ENCODE results near the gene SMIM17. TPM values are rescaled to one million over a fixed set of nuclear protein-coding genes. Genes with fewer than 3 reads are reported as not detected.

The SMIM17 gene
- total RNA-seq, 1 donor from 2014 or later: 2.4 TPM

DNA sequence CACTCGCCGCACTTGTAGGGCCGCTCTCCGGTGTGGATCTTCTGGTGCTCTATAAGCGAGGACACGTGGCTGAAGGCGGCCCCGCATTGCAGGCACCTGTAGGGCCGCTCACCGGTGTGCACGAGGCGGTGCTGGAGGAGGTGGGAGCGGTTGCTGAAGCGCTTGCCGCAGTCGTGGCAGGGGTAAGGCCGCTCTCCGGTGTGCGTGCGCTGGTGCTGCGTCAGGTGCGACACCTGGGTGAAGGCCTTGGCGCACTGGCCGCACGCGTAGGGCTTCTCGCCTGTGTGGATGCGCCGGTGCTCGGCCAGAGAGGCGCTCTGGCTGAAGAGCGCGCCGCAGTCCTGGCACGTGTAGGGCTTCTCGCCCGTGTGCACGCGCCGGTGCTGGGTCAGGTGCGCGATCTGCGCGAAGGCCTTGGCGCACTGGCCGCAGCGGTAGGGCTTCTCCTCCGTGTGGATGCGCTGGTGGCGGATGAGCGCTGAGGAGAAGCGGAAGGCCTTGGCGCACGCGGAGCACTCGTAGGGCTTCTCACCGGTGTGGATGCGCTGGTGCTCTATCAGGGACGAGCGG lies 21.1 kb downstream of the SMIM17 start:
- Mint-ChIP-seq H3K4me1 (no peaks in the 10 kb centered on the region), H3K27me3 (ENCODE audit: insufficient read depth, low read depth) (peaks cover 10% of the 10 kb centered on the region), H3K4me3 (no peak overlapping the region), H3K27ac (no peak overlapping the region), H3K9me3 (peaks cover 71% of the 10 kb centered on the region), H3K36me3 (peaks cover 1% of the 10 kb centered on the region)
- H2AFZ ChIP-seq (replicated peaks): no peak overlapping the region
- H3F3A ChIP-seq (ENCODE audit: low read depth): no peaks in the 10 kb centered on the region
- H3K27ac ChIP-seq: no peak overlapping the region
- H3K9ac ChIP-seq: no peak overlapping the region
- DNase-seq (ENCODE audit: low spot score): no peak
- no peak overlapping the region for H3K4me3 ChIP-seq
- no peak for TF ChIP-seq EZH2 (IDR thresholded peaks at IDR 0.05)
- no peak for TF ChIP-seq EZH2phosphoT487 (IDR thresholded peaks at IDR 0.05)
- TF ChIP-seq, protein P1, sequence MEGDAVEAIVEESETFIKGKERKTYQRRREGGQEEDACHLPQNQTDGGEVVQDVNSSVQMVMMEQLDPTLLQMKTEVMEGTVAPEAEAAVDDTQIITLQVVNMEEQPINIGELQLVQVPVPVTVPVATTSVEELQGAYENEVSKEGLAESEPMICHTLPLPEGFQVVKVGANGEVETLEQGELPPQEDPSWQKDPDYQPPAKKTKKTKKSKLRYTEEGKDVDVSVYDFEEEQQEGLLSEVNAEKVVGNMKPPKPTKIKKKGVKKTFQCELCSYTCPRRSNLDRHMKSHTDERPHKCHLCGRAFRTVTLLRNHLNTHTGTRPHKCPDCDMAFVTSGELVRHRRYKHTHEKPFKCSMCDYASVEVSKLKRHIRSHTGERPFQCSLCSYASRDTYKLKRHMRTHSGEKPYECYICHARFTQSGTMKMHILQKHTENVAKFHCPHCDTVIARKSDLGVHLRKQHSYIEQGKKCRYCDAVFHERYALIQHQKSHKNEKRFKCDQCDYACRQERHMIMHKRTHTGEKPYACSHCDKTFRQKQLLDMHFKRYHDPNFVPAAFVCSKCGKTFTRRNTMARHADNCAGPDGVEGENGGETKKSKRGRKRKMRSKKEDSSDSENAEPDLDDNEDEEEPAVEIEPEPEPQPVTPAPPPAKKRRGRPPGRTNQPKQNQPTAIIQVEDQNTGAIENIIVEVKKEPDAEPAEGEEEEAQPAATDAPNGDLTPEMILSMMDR (IDR thresholded peaks at IDR 0.05): no peak
- no peak overlapping the region for H3K4me2 ChIP-seq
- no peaks in the 10 kb centered on the region for H3K4me1 ChIP-seq
- H3K36me3 ChIP-seq: no peaks in the 10 kb centered on the region
- no peaks in the 10 kb centered on the region for H4K20me1 ChIP-seq (ENCODE audit: low read depth)
- H3K9me3 ChIP-seq (ENCODE audit: low read depth): no peaks in the 10 kb centered on the region
- H3K79me2 ChIP-seq (ENCODE audit: low read depth): no peaks in the 10 kb centered on the region
- H3K27me3 ChIP-seq: no peaks in the 10 kb centered on the region

DNA sequence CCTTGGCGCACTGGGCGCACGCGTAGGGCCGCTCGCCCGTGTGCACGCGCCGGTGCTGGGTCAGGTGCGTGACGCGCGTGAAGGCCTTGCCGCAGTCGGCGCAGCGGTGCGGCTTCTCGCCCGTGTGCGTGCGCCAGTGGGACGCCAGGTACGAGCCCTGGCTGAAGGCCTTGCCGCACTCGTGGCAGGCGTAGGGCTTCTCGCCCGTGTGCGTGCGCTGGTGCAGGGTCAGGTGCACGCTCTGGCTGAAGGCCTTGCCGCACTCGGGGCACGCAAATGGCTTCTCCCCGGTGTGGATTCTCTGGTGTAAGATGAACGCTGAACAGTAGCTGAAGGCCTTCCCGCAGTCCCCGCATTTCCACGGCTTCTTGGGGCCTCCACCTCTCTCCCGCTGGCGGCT lies 21.6 kb downstream of the SMIM17 start:
- Histone ChIP-seq H3K9me3 (ENCODE audit: low read depth) (no peaks in the 10 kb centered on the region), H2AFZ (replicated peaks) (no peak overlapping the region), H3K4me3 (no peak overlapping the region), H3K27ac (no peak overlapping the region), H4K20me1 (ENCODE audit: low read depth) (no peaks in the 10 kb centered on the region), H3K4me1 (no peaks in the 10 kb centered on the region), H3K27me3 (no peaks in the 10 kb centered on the region), H3K79me2 (ENCODE audit: low read depth) (no peaks in the 10 kb centered on the region), H3K4me2 (no peak overlapping the region), H3F3A (ENCODE audit: low read depth) (no peaks in the 10 kb centered on the region), H3K36me3 (no peaks in the 10 kb centered on the region), H3K9ac (no peak overlapping the region)
- H3K4me1 Mint-ChIP-seq: no peaks in the 10 kb centered on the region
- peaks cover 69% of the 10 kb centered on the region for H3K9me3 Mint-ChIP-seq
- no peak for DNase-seq (ENCODE audit: low spot score)
- peaks cover 8% of the 10 kb centered on the region for H3K27me3 Mint-ChIP-seq (ENCODE audit: insufficient read depth, low read depth)
- H3K27ac Mint-ChIP-seq: no peak overlapping the region
- H3K4me3 Mint-ChIP-seq: no peak overlapping the region
- TF ChIP-seq EZH2phosphoT487 (IDR thresholded peaks at IDR 0.05): no peak
- no peak for TF ChIP-seq EZH2 (IDR thresholded peaks at IDR 0.05)
- TF ChIP-seq, protein P1 (IDR thresholded peaks at IDR 0.05): no peak
- peaks cover 1% of the 10 kb centered on the region for H3K36me3 Mint-ChIP-seq

DNA sequence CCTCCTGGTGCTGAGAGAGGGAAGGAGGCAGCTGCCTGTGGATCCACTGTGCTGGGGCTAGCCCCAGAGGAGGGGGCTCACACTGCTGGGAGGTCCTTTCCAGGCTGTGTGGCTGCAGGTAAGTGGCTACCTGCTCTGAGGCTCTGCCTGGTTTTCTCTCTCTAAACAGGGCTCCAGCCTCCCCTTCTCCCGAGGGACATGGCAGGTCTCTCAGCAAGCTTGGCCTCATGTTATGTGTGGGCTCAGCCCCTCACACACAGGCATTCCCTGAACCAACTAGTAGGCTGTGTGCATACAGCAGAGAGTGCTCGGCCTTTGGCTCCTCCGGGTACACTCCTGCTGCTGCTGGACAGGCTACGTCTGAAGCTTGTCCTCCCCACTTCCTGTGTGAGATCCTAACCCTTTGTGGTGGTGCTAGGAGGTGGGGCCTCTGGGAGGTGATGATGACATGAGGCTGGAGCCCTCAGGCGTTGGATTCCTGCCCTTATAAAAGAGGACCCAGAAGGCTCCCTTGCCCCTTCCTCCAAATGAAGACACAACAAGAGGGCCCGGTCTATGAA lies 24.4 kb downstream of the SMIM17 start:
- H3K36me3 Mint-ChIP-seq: peaks cover 1% of the 10 kb centered on the region
- H3K27ac Mint-ChIP-seq: no peak overlapping the region
- no peak for DNase-seq (ENCODE audit: low spot score)
- Histone ChIP-seq H3K9ac (no peak overlapping the region), H3K27ac (no peak overlapping the region), H2AFZ (replicated peaks) (no peak overlapping the region), H3K9me3 (ENCODE audit: low read depth) (no peaks in the 10 kb centered on the region), H3K79me2 (ENCODE audit: low read depth) (no peaks in the 10 kb centered on the region), H3K4me3 (no peak overlapping the region), H4K20me1 (ENCODE audit: low read depth) (no peaks in the 10 kb centered on the region), H3K36me3 (no peaks in the 10 kb centered on the region), H3K27me3 (no peaks in the 10 kb centered on the region), H3K4me2 (no peak overlapping the region), H3K4me1 (no peaks in the 10 kb centered on the region), H3F3A (ENCODE audit: low read depth) (no peaks in the 10 kb centered on the region)
- H3K4me3 Mint-ChIP-seq: no peak overlapping the region
- TF ChIP-seq EZH2phosphoT487 (IDR thresholded peaks at IDR 0.05) (no peak), EZH2 (IDR thresholded peaks at IDR 0.05) (no peak)
- TF ChIP-seq, protein P1 (IDR thresholded peaks at IDR 0.05): no peak
- H3K27me3 Mint-ChIP-seq (ENCODE audit: insufficient read depth, low read depth): peaks cover 4% of the 10 kb centered on the region
- H3K4me1 Mint-ChIP-seq: no peaks in the 10 kb centered on the region
- H3K9me3 Mint-ChIP-seq: peaks cover 64% of the 10 kb centered on the region

All from neural progenitor cell (in vitro differentiated cells).